HG02870 (cell line): Measurements from ENCODE around the gene PDE10A.
A peak's percentile ranks its signal among the peaks of the same experiment; 100 is the strongest.
"Not testable (repeated sequence)": the region's sequence is repeated elsewhere in the genome, so short reads cannot be mapped to it uniquely, and the experiment has no call there.

ENCODE experiments used
- ATAC-seq: cut with Tn5 transposase; IDR thresholded peaks from one replicate; pipeline ENCODE4 v1.9.1; 2021; ENCODE audit warnings: mild to moderate bottlenecking, moderate library complexity; ENCODE audit not compliant: unreplicated experiment

The PDE10A gene

DNA sequence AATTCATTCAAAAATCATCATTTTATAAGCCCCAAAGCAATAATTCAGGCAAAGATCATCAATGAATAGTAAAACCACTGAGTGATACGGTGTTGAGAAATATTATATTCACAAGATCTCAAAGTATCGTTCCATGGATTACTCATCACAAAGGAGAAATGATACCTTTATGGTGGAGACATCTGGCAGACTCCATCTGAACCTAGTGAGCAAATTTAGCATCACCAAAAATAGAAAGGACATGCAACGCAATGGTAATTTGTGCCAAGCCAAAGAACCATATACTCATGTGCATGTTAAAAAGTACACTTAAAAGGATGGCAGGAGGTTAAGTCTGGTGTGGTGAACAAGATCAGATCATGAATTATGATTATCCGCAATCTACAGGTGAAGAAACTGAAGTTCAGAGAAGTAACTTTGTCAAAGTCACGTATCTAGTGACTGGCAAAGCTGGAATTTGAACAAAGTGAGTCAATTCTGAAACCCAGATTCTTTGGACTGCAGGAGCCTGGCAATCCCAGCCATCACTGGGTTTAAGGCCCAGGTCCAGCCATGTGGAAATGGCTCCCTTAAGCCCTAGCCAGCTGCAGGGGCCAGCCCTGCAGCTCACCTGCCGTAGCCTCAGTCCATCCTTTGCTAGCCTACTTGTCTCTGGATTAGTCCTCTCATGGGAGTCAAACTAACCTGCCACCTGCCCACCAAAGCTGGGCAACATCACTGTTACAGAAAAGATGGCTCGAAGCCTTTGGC, 68.3 kb downstream of the PDE10A start:
- ATAC-seq, result no peak

GRCh38 chr6:165592947-165593346, 70.1 kb downstream of the PDE10A start:
- ATAC-seq, result not testable (repeated sequence)

DNA sequence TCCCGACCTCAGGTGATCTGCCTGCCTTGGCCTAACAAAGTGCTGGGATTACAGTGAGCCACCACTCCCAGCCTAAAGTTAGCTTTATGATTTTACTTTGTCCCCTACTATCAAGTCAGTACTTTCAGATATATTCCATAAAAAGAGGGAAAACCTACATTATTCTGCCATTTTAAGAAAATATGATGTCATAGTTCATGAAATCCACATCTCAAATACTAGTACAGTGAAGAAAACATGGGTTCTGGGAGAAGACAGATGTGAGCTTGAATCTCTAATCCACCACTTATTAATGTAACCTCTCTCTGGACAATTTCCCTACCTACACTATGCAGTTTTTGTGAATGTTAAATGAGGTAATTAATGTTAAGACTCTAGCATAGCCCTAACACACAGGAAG, 74.5 kb downstream of the PDE10A start:
- no peak for ATAC-seq

DNA sequence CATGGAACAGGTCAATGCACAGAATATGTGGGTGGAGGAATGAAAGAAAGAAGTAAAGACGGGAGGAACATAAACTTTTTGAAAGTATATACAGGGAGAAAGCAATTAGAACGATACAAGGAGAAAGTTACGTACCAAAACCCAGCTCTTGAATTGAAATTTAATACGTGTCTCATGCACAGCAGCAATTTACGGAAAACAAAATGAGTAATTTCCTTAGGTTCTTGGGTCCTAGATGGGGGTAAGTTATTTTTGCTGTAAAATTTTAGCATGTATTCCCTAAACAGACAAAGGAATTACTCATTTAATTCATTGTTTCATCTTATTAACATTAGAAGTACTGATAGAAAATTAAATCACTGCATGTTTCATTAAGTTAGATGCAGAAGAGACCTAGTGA, 75.8 kb downstream of the PDE10A start:
- no peak for ATAC-seq

DNA sequence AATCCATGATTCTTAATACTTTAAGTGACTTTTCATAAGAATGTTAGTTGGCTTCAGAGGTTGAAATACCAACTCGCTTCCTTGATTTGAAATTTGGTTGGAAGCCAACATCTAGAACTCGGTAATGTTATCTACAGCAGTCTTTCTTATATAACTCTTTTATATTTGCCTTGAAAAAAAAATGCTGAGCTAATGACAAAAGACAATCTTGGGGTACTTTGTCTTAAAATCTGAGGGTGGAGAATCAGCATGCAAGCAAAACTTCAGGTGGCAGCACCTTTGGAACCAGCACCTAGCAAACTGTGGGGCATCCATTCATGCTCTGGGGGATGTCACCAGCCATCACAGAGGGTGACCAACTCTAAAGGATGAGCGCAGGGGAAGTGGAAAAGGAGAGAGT, 76.3 kb downstream of the PDE10A start:
- ATAC-seq, result no peak

DNA sequence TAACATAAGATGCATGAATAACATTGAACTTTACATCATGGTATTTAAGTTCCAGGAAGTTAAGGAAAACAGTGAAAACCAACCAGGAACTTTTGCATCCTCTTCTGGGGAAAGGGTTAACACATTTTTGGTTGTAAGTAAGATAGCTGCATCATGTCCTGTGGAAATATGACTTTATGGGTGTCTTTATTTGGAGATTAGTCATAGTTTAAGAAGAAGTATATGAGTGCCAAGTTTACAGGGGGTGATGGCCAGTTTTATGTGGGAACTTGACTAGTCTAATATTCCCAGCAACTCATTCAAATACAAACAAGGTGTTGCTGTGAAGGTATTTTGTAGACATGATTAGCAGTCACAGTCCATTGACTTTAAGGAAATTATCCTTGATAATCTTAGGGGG, 78.0 kb downstream of the PDE10A start:
- ATAC-seq, result no peak

DNA sequence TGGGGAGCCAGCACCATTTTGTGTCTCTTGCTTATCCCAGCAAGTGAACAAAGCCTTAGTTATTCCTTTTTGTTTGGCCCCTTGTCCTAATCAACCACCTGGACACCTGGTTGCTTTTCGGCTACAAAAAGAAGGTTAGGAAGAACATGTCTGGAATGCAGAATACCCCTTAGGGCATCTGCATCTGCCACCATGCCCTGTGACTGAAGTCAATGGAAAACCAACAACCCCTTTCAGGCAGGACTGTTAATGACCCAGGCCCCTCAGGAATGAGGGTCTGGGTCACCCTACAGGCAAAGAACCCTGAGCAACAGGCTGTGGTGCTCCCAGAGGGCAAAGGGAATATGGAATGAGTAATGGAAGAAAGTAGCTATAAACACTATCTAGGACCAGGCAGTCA, 78.5 kb downstream of the PDE10A start:
- no peak for ATAC-seq

DNA sequence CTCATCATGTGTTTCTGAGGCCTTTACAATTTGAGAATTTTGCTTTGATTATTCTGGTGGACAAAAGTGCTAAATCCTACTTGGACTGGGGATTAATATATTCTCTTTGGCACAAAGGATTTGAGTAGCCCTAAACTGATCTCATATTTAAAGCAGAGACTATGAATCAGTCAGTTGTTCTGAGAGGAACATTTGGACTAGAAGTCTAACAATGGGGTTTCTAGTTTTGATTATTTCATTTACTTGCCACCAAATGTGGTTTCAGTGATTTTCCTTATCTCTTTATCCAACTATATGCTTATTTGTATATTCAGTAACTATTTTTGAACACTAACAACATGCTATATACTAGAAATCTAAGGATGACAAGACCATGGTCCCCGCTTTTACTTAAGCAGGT, 81.4 kb downstream of the PDE10A start:
- no peak for ATAC-seq

DNA sequence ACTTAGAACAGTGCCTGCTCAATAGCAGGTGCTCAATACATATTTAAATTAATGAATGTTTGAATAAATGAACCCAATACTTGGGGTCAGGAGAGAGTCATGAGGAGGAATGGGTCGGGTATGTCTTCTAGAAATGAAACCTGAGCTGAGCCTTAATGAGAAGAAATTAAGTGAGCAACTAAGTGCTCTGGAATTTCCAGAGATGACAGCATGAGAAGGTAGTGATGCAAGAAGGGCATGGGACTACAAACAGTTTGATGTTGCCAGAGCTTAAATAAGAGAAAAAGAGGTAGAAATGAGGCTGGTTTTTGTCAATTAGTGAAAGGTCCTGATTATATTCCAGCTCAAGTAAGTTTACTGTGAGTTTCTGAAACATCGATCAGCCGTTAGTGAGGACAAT, 82.9 kb downstream of the PDE10A start:
- ATAC-seq, result no peak

DNA sequence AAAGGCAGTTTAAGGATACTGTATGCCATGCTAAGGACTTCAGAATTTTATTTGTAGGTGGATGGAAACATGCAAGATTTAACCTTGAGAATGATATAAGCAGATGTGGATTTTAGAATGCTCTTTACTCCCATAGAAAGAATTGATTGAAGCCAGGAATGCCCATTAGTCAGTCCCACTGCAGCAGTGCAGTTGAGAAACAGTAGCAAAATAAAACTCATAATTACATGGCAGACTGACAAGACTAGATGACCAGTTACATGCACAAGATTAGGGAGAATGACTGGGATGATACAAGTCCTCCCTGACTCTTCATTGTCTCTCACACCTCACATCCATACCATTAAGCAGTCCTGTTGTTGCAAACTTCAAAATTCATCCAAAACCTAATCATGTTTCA, 83.9 kb downstream of the PDE10A start:
- ATAC-seq, result no peak

DNA sequence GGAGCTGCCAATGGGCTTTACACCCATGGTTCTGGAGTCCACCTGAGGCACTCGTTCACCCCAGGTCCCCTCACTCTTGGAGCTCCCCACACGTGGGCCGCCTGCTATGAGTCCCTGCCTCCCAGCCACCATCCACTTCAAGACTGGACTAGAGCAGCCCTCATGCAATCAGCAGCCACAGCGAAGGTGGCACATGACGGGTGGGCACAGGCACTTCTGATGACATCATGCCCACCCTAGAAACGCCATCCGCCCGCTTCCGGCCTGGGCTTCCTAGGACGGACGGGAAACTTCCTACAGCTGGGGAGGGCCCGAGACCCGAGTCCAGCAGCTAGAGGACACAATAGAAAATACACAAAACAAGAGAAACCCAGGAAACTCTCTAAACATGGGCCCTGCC, 85.5 kb downstream of the PDE10A start:
- no peak for ATAC-seq

GRCh38 chr6:165575158-165575549, 87.9 kb downstream of the PDE10A start:
- no peak for ATAC-seq

DNA sequence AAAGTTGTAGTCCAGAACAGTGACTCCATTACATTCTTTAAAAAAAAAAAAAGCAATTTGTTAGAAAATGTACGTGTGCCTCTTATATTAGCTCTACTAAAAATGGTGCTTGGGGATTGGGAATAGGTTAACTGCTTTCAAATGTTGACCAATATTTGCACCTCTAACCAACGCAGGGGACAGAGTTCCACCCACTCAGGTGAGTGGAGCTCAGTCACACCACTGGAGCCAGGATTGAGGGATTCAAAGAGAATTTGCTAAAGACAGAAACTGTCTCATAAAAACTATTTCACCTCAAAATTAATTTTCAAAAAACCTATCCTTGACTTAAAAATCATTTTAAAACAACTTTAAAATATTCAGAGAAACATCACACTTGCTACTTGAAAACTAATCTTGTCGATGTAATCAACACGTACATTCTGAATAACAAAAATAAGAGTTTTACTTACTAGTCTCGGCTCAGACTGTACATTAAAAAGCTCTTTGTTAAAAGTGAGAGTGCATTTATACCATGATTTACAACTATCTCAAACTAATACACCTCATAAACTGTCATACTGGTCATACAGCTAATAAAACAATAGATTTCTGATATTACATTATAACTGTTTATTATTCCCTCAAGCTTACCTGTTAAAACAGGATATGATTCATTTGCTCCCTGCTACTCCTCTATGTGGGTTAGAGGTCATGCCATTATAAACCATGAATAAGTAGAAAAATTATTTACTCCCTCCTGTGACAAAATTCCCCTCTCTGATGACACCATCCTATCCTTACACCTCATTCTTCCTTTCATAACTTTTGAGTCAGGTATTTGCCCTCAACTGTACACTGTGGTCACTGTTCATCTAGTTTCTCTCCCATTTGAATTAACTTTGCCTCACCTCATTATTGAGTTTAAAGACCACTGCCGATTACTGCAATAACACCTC, 88.6 kb downstream of the PDE10A start:
- no peak for ATAC-seq

GRCh38 chr6:165573671-165574070, 89.4 kb downstream of the PDE10A start:
- ATAC-seq, result no peak

DNA sequence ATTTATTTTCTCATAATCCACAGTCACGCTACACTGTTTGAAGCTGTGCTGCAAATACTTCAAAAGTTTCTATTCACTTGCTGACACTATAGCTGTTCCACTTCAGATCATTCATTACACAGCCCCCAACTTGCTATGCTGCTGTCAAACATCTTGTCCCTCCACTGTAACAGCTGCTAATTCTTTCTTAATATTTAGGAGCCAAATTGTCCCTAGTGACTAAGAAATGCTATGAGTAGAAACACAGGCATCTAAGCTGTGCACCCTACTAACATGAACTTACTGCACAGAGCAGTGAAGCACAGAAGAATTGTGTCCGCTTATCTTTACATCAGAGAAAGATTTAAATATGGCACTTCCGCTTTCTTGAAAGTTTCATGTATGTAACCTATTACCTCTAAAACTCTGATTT, 91.3 kb downstream of the PDE10A start:
- ATAC-seq, result peak; percentile 49

DNA sequence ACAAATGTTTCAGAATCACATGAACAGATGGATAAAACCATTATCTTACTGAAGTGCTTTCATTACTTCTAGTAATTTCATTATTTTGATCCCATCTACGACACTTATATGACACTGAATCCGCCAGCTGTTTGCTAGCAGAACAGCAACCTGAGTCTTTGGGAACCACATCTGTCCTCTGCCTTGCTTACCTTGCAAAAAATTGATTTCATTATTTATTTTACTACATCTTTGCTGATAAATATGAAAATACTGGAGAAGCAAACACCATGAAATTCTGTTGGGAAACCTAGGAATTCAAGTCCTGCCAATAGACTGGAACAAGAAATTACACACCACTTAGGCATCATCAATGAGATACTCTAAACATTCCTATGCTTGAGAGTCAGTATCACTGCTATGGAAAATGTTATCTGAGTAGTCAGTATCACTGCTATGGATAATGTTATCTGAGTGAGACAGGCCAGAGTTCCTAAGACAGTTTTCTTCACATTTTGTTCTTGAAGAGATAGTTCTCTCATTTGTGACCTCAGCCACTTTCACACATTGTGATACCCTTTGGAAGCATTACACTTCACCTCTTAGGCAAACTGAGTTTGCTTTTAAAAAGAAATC, 91.9 kb downstream of the PDE10A start:
- peak; percentile 9 for ATAC-seq

DNA sequence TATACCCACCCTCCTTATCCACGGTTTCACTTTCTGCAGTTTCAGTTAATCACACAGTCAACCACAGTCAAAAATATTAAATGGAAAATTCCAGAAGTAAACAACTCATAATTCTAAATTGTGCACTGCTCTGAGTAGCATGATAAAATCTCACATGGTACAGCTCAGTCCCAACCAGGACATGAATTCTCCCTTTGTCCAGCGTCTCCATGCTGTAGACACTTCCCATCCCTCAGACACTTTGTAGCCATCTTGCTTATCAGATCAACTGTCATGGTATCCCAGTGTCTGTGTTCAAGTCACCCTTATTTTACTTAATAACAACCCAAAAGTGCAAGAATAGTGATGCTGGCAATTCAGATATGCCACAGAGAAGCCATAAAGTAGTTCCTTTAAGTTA, 94.7 kb downstream of the PDE10A start:
- no peak for ATAC-seq

- ATAC-seq, result no peak
These were observed 96.8 kb downstream of the PDE10A start for GRCh38 chr6:165566088-165566828.

- ATAC-seq, result no peak
These were observed 100.5 kb downstream of the PDE10A start for GRCh38 chr6:165562421-165563090.

- no peak for ATAC-seq
These were observed 103.4 kb downstream of the PDE10A start for GRCh38 chr6:165559632-165560031.
